TTC549 (cell line): ENCODE results near the gene TXNDC16.
A peak's percentile ranks its signal among the peaks of the same experiment; 100 is the strongest.
"Not testable (repeated sequence)": the region's sequence is repeated elsewhere in the genome, so short reads cannot be mapped to it uniquely, and the experiment has no call there.

Experiments
- FAIRE-seq: peaks from 2 replicates; lab custom pipeline; 2012; peaks lifted over from hg19 to GRCh38; lab: Jason Lieb, UNC

TXNDC16 gene, protein sequence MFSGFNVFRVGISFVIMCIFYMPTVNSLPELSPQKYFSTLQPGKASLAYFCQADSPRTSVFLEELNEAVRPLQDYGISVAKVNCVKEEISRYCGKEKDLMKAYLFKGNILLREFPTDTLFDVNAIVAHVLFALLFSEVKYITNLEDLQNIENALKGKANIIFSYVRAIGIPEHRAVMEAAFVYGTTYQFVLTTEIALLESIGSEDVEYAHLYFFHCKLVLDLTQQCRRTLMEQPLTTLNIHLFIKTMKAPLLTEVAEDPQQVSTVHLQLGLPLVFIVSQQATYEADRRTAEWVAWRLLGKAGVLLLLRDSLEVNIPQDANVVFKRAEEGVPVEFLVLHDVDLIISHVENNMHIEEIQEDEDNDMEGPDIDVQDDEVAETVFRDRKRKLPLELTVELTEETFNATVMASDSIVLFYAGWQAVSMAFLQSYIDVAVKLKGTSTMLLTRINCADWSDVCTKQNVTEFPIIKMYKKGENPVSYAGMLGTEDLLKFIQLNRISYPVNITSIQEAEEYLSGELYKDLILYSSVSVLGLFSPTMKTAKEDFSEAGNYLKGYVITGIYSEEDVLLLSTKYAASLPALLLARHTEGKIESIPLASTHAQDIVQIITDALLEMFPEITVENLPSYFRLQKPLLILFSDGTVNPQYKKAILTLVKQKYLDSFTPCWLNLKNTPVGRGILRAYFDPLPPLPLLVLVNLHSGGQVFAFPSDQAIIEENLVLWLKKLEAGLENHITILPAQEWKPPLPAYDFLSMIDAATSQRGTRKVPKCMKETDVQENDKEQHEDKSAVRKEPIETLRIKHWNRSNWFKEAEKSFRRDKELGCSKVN

DNA sequence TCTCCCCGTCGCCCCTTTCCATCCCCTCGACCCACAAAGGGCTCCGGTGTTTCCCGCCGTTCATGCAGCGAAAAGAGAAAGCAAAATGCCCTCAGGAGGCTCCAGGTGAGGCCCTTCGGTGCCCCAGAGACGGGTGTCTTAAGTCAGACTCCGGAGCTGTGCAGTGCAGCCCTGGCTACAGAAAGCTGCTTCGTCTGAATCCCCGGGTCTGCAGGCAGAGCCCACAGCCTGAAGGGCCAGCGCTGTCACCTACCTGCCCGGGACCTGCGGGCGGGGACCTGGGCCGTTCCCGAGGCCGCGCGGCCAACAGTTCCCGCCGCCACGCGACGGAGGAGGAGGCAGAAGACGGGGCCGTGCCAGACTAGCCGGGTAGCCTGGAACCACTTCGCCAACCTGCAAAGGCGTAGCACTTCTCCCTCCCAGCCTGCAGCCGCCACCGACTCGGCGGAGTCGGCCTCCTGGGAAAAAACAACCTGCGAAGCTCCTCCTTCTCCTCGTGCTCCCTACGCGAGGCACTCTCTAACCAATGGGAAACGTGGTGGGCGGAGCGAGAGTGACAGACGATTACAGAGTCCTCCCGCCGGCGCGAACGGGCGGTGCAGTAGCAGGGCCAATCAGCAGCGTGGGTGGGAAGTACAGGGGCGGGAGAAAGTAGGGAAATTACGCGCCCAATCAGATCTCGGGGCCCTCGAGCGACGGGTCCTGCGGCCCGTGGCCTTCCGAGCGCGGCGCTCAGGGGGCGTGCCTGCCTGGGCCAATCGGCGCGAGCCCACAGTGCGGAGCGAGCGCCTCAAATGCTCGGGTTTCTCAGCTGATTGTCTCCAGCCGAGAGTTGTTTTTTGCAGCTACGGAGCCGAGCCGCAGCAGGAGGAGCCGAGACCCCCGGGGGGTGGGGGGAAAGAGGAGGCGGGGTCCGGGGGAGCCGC lies at the start of gene TXNDC16, which contains the start of gene GPR137C:
TXNDC16 (minus strand) TSS at position 443 of the 926 bp plus-strand sequence. CDS start 8,948 bp downstream, outside the sequence.
GPR137C (plus strand) TSS at position 774 of the 926 bp plus-strand sequence. CDS start 312 bp downstream, outside the sequence.
- FAIRE-seq, result peak; percentile 94

DNA sequence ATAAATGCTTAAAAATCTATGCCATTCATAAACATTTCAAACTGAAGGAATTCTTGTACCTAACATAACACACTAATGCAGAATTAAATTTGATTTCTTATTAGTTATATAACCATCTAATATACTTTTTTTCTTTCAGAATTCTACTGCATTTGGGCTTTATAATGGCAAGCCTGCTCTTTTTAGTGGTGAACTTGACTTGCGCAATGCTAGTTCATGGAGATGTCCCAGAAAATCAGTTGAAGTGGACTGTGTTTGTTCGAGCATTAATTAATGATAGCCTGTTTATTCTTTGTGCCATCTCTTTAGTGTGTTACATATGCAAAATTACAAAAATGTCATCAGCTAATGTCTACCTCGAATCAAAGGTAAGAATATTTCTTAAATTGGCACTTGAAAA lies 47.7 kb upstream of the TXNDC16 start:
- no peak for FAIRE-seq

DNA sequence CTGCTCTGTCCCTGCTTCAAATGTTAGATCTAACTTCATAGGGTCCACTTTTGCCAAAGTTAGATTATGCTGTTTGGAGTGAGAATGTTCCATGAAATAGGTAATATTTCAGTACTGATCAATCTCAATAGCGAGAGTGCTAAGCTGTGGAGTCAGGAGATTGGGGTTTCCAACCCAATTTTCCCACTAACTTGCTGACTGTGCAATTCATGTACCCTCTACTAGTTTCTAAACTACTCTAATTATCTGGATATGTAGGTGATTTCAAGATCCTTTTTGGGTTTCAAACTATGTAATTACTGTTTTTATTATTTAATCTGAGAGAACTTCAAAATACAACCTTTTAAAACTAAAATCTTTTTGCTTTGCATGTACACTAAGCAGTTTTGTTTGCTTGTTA lies 46.3 kb upstream of the TXNDC16 start:
- no peak for FAIRE-seq

DNA sequence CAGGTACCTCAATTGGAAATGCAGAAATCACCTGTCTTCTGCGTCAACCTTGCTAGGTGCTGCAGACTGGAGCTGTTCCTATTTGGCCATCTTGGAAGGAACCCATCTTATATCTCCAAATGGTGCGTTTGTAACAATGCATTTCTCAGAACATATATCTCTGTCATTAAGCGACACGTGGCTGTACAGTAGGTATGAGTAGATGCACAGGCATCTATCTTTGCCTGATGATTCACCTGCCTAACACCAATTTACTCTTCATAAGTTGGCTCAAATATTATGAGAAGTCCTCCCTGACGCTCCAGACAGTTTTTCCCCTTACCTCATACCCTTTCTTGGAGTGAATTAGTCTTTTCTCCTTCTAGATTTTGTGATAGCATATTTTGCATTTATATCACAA lies 44.6 kb upstream of the TXNDC16 start:
- FAIRE-seq, result no peak

DNA sequence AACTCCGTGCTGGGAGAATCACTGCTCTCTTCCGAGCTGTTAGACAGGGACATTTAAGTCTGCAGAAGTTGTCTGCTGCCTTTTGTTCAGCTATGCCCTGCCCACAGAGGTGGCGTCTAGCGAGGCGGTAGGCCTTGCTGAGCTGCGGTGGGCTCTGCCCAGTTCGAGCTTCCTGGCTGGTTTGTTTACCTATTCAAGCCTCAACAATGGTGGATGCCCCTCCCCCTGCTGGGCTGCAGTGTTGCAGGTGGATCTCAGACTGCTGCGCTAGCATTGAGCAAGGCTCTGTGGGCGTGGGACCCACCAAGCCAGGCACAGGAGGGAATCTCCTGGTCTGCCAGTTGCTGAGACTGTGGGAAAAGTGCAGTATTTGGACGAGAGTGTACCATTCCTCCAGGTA lies 44.0 kb upstream of the TXNDC16 start:
- no peak for FAIRE-seq

DNA sequence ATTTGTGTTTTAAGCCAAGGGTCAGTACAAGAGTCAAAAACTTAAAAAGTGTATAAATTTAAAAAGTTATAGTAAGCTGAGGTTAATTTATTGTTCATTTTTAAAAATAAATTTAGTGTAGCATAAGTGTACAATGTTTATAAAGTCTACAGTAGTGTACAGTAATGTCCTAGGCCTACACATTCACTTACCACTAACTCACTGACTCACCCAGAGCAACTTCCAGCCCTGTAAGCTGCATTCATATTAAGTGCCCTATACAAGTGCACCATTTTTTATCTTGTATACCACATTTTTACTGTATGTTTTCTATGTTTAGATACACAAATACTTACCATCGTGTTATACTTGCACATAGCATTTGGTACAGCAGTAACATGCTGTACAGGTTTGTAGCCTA lies 38.0 kb upstream of the TXNDC16 start:
- FAIRE-seq, result no peak

DNA sequence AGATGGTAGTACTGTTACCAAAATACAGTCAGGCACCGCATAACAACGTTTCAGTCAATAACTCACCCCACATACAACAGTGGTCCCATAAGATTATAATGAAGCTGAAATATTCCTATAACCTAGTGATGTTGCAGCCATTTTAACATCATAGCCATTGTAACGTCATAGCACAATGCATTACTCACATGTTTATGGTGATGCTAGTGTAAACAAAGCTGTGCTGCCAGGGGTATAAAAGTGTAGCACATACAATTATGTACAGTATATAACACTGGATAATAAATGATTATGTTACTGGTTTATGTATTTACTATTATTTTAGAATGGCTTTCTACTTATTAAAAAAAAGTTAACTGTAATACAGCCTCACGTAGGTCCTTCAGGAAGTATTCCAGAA lies 37.3 kb upstream of the TXNDC16 start:
- FAIRE-seq, result no peak

DNA sequence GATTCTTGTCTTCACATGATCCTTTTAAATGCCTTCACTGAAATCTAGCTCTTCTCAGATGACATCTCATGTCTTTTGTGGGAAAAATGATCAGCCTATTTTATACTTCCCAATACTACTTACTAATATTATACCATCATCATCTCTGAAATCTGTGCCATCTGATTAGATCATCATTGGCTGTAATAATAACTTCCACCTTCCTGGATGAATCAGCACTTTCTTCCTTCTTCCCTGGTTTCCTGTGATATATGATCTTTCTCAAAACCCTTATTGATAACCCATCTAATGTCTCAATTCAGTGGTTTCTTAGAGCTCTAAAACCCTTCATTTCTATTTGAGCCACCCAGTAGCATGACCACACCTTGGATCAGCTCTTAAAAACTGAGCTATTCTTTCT lies 31.2 kb upstream of the TXNDC16 start:
- FAIRE-seq, result no peak

DNA sequence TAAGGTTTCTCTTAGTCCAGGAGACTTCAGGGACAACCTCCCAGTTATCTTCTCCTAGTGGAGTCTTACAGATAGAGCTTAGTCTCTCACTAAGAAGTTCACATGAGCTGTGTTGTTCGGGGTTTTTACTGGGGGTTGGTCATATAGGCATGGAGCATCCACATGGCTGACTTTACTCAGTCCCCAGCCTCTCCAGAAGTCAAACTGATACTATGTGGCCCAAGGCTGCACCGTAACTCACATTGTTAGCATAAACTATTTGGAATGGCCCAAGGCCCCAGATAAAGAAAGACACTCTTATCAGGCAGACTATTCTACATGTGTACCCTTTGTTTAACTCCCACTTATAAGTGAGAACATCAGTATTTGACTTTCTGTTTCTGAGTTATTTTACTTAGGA lies 23.6 kb upstream of the TXNDC16 start:
- no peak for FAIRE-seq

DNA sequence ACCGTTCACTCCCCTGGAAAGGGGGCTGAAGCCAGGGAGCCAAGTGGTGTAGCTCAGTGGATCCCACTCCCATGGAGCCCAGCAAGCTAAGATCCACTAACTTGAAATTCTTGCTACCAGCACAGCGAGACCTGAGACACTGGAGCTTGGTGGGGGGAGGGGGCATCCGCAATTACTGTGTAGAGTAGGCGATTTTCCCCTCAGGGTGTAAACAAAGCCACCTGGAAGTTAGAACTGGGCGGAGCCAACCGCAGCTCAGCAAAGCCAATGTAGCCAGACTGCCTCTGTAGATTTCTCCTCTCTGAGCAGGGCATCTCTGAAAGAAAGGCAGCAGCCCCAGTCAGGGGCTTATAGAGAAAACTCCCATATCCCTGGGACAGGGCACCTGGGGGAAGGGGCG lies 16.1 kb upstream of the TXNDC16 start:
- FAIRE-seq, result not testable (repeated sequence)

DNA sequence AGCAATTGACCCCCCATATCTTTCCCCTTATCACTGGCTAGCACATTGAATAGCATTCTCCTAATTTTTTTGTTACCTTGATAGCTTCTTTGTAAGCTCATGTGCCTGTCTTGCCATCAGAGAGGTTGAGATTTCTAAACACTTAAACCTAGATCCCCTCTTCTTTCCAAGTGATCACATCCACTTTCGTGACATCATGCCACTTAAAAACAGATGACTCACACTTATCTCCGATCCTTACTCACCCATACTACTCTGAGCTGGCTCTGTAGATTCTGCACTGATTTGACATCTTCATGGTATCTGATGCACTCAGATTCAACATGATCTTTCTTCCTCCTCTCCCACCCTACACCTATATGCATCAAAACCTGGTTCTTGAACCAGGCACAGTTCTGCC lies 10.8 kb upstream of the TXNDC16 start:
- FAIRE-seq, result no peak

DNA sequence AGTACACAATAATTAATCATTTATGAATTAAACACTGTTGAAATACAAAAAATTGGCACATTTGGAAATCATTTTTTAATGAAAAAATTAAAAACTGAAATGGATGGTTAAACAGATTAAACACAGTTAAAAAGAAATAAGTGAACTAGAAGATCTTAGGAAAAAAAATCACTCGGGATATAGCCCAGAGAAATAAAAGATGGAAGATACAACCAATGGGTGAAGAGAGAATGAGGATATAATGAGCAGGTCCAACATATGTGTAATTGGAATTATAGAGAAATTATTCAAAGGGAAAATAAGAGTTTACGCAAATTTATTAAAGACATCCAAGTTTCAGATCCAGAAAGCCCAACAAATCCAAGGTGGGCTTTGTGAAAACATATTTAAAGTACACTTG lies 6.4 kb upstream of the TXNDC16 start:
- no peak for FAIRE-seq

DNA sequence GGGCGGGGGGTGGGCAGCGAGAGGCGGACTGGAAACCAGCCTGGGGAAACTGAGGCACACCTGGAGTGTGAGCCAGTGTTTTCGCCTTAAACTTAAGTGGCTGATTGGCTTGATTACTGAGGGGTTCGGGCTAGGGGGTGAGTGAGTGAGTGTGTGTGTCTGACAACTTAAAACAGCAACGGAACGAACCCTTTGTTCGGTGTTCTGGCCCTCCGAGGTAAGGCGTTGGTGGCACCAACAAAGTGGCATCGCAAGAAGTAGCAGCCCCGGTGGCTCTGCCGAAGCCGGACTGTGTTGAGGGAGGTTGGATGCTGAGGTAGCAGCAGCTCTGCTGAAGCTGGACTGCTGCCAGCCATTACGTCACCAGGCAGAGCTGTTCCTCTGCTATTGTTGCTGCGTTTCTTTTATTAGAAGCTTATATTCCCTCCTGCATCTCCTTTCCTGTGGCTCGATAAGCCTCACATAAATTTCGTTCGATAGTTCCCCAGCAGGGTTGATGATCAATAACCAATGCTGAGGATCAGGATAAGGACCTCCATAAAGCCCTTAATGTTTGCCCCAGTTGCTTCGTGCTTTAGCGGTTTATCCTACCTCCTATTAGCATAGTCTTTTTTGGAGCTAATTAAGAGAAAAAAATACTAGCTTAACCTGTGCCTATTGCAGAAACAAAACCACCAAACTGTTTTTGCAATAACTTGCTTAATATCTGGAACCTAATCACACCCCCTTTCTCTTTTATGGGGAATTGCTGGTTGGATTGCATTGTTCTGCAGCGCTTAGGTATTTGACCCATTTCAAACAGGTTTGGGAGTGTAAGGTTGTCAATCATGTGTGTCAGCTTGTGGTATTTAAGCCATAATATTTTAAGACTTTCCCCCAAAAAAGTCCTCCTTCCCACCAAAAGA lies 1.6 kb upstream of the TXNDC16 start:
- FAIRE-seq, result no peak

DNA sequence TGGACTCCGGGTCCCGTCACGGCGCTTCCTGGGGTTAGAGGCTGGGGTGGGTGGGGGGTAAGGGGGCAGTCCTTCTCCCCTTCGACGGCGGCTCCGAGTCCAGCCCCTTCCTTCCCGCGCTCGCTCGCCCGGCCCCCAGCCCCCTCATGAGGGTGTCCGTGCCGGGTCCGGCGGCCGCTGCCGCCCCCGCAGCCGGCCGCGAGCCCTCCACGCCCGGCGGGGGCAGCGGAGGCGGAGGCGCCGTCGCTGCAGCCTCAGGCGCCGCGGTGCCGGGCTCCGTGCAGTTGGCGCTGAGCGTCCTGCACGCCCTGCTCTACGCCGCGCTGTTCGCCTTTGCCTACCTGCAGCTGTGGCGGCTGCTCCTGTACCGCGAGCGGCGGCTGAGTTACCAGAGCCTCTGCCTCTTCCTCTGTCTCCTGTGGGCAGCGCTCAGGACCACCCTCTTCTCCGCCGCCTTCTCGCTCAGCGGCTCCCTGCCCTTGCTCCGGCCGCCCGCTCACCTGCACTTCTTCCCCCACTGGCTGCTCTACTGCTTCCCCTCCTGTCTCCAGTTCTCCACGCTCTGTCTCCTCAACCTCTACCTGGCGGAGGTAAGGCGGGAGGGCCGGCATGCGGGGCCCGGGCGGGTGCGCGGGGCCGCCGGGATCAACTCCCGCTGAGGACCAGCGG lies 831 bp upstream of the TXNDC16 start:
- no peak for FAIRE-seq

DNA sequence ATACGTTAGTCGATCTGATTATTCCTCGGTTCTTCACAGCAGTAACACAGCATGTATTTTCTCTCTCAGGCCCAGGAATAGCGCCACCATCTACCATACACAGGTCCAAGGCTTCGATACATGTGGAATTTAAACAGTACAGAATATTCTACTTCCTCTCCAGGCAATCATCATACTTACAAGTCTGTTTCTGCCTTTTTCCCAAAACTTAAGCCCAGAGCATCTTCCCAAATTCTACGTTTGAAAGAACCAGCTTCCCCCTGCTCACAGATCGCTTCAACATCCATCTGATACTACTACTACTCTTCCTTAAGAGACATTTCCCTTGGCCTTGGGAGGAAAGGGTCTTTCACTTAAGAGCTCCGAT lies 626 bp downstream of the TXNDC16 start:
- no peak for FAIRE-seq

DNA sequence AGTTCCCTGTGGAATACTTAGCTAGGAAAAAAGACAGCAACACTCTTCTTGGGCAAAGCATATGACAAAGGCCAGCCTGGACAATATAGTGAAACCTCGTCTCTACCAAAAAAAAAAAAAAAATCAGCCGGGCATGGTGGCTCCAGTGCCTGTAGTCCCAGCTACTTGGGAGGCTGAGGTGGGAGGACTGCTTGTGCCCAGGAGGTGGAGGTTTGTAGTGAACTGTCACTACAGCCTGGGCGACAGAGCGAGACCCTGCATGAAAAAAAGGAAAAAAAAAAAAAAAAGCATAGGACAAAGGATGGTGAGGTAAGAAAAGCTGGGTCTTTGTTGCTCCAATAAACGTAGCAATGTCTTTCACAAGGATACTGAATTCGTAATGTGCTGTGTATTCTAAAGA lies 1.1 kb downstream of the TXNDC16 start:
- no peak for FAIRE-seq

DNA sequence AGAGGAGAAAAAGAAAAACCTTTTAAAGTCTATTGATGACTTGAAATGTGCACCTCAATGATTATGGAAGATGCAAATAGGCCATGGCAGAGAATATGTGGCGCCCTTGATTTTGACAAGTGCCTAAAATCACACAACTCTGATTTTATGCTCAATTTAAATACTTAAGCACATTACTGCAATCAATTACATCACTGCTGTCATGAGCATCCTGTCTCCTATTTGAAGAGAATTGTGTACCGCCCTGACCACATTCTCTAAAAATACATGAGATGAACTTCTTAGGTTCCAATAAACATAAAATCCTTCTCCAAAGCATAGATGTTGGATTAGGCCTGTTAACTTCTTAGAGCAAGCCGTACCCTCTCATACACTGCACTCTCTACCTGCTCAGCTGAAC lies 1.6 kb downstream of the TXNDC16 start:
- no peak for FAIRE-seq

DNA sequence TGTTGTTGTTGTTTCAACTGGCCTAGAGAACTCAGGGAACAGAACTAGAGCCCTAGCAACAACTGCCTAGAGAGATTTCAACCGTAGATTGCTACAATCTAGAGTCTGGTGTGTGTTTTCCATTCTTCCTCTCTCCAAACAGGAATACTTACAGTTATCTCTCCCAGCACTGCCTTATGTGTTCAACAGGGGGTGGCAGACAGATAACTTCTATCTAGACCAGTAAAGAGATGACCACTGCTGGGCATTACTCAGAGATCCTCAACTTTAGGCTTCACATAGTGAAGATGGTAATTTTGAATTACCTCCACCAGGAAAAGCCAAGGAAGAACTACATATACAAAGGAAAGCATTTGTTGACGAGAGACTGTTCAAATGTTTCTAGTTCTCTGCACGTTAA lies 4.8 kb downstream of the TXNDC16 start:
- no peak for FAIRE-seq

DNA sequence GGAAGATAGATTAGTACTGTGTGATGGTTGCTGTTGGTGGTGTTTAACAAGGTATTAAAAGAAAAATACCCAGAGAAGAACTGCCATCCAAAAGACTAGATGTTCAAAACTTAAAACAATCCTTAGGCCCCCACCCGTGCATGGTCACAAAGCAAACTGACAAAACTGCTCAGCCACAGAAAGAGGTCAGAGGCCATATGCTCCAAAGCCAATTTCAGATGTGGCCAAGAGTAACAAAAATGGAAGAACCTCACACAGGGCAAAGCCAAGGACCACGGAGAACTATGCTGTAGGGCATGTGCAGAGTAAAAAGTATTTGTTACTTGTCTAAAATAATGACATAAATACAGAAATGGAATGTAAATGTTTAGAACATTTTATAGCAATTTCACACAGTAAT lies 5.3 kb downstream of the TXNDC16 start:
- FAIRE-seq, result no peak

DNA sequence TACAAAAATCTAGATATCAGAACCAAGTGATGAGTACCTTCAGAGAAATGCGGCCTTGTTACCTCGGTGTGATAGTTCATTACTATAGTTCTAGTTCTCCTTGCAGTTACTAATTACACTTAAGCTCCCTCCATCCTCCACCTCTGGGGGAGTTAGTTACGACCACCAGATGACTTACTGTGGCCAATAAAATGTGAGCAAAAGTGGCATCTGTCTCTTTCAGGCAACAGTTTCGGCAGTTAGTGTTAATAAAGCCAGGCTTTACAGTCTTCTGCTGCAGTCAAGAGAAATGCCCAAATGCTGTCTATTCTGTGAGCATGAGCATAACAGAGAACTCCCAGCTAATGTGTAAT lies 6.0 kb downstream of the TXNDC16 start:
- FAIRE-seq, result no peak
